Calu3 (cell line): ENCODE measurements around the gene SKI. TPM values are rescaled to one million over a fixed set of nuclear protein-coding genes. Genes with fewer than 3 reads are reported as not detected.
A peak's percentile ranks its signal among the peaks of the same experiment; 100 is the strongest.

Experiments used
- BruUV-seq: library from RNA; stranded (reverse); fragments of 400-500 nt; replicated peaks from 2 replicates; lab custom pipeline; 2021; lab: Mats Ljungman, UMichigan
- CTCF ChIA-PET: fragments of 300-600 bp; sonication (Branson Sonifier 250); formaldehyde crosslinking; loops from one replicate; lab custom pipeline; 2022; ENCODE audit warnings: antibody characterized with exemption; lab: Charles Lee
- DNase-seq: peaks from one replicate; pipeline ENCODE4 v3.0.0; 2022
- H3K27ac Mint-ChIP-seq: one replicate; pipeline ENCODE4 v1.8.0; 2022; ENCODE audit warnings: mixed read lengths; ENCODE audit not compliant: unreplicated experiment
- H3K27me3 Mint-ChIP-seq: one replicate; pipeline ENCODE4 v1.8.0; 2022; ENCODE audit warnings: mixed read lengths; ENCODE audit not compliant: unreplicated experiment
- H3K36me3 Mint-ChIP-seq: one replicate; pipeline ENCODE4 v1.8.0; 2022; ENCODE audit warnings: mild to moderate bottlenecking, moderate library complexity, mixed read lengths; ENCODE audit not compliant: insufficient read depth, unreplicated experiment
- H3K4me1 Mint-ChIP-seq: one replicate; pipeline ENCODE4 v1.8.0; 2022; ENCODE audit warnings: mild to moderate bottlenecking, low read depth, mixed read lengths; ENCODE audit not compliant: unreplicated experiment
- H3K4me3 Mint-ChIP-seq: one replicate; pipeline ENCODE4 v1.8.0; 2022; ENCODE audit warnings: mild to moderate bottlenecking, low read depth, moderate library complexity, mixed read lengths; ENCODE audit not compliant: unreplicated experiment
- H3K9me3 Mint-ChIP-seq: one replicate; pipeline ENCODE4 v1.8.0; 2022; ENCODE audit warnings: low read depth, mixed read lengths; ENCODE audit not compliant: unreplicated experiment
- CTCF ChIP-seq: fragments of 200-600 bp; IDR thresholded peaks from one replicate; pipeline ENCODE4 v1.8.0; 2022; ENCODE audit warnings: antibody characterized with exemption; ENCODE audit not compliant: unreplicated experiment
- intact Hi-C: fragments of 100-400 bp; cut with micrococcal nuclease; formaldehyde crosslinking; loops from one replicate; pipeline ENCODE4 v1.10.0; 2022; ENCODE audit not compliant: unreplicated experiment
- total RNA-seq: library from RNA; stranded (reverse); gene quantifications from 2 replicates; pipeline ENCODE4 v1.2.3, GENCODE V29; 2022

Gene SKI
- total RNA-seq, 1 experiment from 2014 or later = 33.8 TPM

- no TSS peak for BruUV-seq
- TF ChIP-seq CTCF = no peak
- intact Hi-C loops = no loop called here
Observed at GRCh38 chr1:2250721-2251281, 22.7 kb downstream of the SKI start.

GRCh38 chr1:2251363-2251762 lies 23.2 kb downstream of the SKI start:
- peaks cover 7% of the 10 kb centered on the region for H3K36me3 Mint-ChIP-seq
- no peak for TF ChIP-seq CTCF
- H3K27me3 Mint-ChIP-seq = no peaks in the 10 kb centered on the region
- peaks cover 13% of the 10 kb centered on the region for H3K4me1 Mint-ChIP-seq
- intact Hi-C loops = no loop called here
- DNase-seq = no peak
- no TSS peak for BruUV-seq
- H3K9me3 Mint-ChIP-seq = no peaks in the 10 kb centered on the region
- CTCF ChIA-PET = no interaction called here
- no peak overlapping the region for H3K27ac Mint-ChIP-seq
- H3K4me3 Mint-ChIP-seq = no peak overlapping the region

More at GRCh38 chr1:2250721-2251281, 22.7 kb downstream of the SKI start:
- no peak overlapping the region for H3K4me3 Mint-ChIP-seq
- DNase-seq = peak; percentile 29
- peaks cover 7% of the 10 kb centered on the region for H3K36me3 Mint-ChIP-seq
- CTCF ChIA-PET = no interaction called here
- H3K27ac Mint-ChIP-seq = no peak overlapping the region
- peaks cover 18% of the 10 kb centered on the region for H3K4me1 Mint-ChIP-seq
- no peaks in the 10 kb centered on the region for H3K27me3 Mint-ChIP-seq
- no peaks in the 10 kb centered on the region for H3K9me3 Mint-ChIP-seq

DNA sequence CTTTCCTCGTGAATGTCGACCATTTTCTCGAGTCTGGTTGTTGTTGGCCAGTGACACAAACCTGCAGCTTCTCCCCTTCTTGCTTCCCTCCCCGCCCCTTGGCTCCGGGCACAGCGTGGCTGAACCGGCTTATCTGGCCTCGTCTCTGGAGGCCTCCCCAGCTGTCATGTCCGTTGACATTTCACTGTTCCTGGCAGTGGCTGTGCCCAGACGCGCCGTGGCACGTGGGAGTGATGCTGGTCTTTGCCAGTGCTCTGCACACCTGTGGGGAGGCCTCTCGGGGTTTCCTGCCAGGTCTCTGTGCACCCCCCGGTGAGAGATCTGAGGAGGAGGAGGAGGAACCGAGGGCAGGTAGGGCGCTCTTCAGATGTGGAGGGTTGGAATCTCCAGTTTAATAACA lies 23.7 kb downstream of the SKI start:
- H3K36me3 Mint-ChIP-seq = peaks cover 7% of the 10 kb centered on the region
- no TSS peak for BruUV-seq
- no peak overlapping the region for H3K4me3 Mint-ChIP-seq
- intact Hi-C loops = no loop called here
- no peak for TF ChIP-seq CTCF
- DNase-seq = no peak
- no peaks in the 10 kb centered on the region for H3K27me3 Mint-ChIP-seq
- CTCF ChIA-PET = no interaction called here
- H3K4me1 Mint-ChIP-seq = peaks cover 8% of the 10 kb centered on the region
- H3K27ac Mint-ChIP-seq = no peak overlapping the region
- H3K9me3 Mint-ChIP-seq = no peaks in the 10 kb centered on the region

- CTCF ChIA-PET = no interaction called here
- H3K27ac Mint-ChIP-seq = no peak overlapping the region
- DNase-seq = no peak
- no peaks in the 10 kb centered on the region for H3K9me3 Mint-ChIP-seq
- BruUV-seq = no TSS peak
- no peak for TF ChIP-seq CTCF
- H3K27me3 Mint-ChIP-seq = no peaks in the 10 kb centered on the region
- H3K36me3 Mint-ChIP-seq = peaks cover 7% of the 10 kb centered on the region
- intact Hi-C loops = no loop called here
- H3K4me3 Mint-ChIP-seq = no peak overlapping the region
- peaks cover 8% of the 10 kb centered on the region for H3K4me1 Mint-ChIP-seq
Observed at GRCh38 chr1:2252423-2252822, 24.3 kb downstream of the SKI start.
